H9 (cell line): Measurements from ENCODE around the gene NCAM2. TPM values are rescaled to one million over a fixed set of nuclear protein-coding genes. Genes with fewer than 3 reads are reported as not detected.

Source experiments
- DNase-seq: peaks from one replicate; pipeline ENCODE4 v3.0.0-alpha.2; 2017
- H2AFZ ChIP-seq: one replicate; pipeline ENCODE4 v1.6.1; 2013; ENCODE audit warnings: mild to moderate bottlenecking, low read length, control low read depth, moderate library complexity
- H2AK5ac ChIP-seq: 2 replicates; pipeline ENCODE4 v1.6.1; 2013; ENCODE audit warnings: low read length, control low read depth, mixed read lengths; ENCODE audit not compliant: insufficient read length
- H2BK120ac ChIP-seq: one replicate; pipeline ENCODE4 v1.6.1; 2013; ENCODE audit warnings: low read depth, mild to moderate bottlenecking, low read length, control low read depth, inconsistent platforms; ENCODE audit not compliant: poor library complexity, severe bottlenecking
- H2BK12ac ChIP-seq: 2 replicates; pipeline ENCODE4 v1.6.1; 2013; ENCODE audit warnings: low read length, control low read depth, mixed read lengths, low read depth; ENCODE audit not compliant: insufficient read length
- H2BK15ac ChIP-seq: 2 replicates; pipeline ENCODE4 v1.6.1; 2013; ENCODE audit warnings: low read depth, low read length, control low read depth
- H2BK20ac ChIP-seq: one replicate; pipeline ENCODE4 v1.6.1; 2013; ENCODE audit warnings: low read depth, mild to moderate bottlenecking, low read length, control low read depth, inconsistent platforms; ENCODE audit not compliant: poor library complexity, severe bottlenecking
- H2BK5ac ChIP-seq: 2 replicates; pipeline ENCODE4 v1.6.1; 2013; ENCODE audit warnings: low read length, control low read depth, mixed read lengths; ENCODE audit not compliant: insufficient read length
- H3K14ac ChIP-seq: 2 replicates; pipeline ENCODE4 v1.6.1; 2013; ENCODE audit warnings: low read length, control low read depth; ENCODE audit not compliant: insufficient read depth
- H3K18ac ChIP-seq: 2 replicates; pipeline ENCODE4 v1.6.1; 2013; ENCODE audit warnings: low read depth, mild to moderate bottlenecking, mixed read lengths, low read length, control low read depth; ENCODE audit not compliant: insufficient read length
- H3K23ac ChIP-seq: 2 replicates; pipeline ENCODE4 v1.6.1; 2013; ENCODE audit warnings: low read length, control low read depth, mixed read lengths, low read depth; ENCODE audit not compliant: insufficient read length
- H3K23me2 ChIP-seq: 2 replicates; pipeline ENCODE4 v1.6.1; 2013; ENCODE audit warnings: low read depth, mild to moderate bottlenecking, mixed read lengths, low read length, control low read depth; ENCODE audit not compliant: insufficient read length, poor library complexity, severe bottlenecking
- H3K27ac ChIP-seq: 2 replicates; pipeline ENCODE4 v1.5.1; 2013; ENCODE audit warnings: low read length, control low read depth, mixed read lengths, low read depth; ENCODE audit not compliant: insufficient read length
- H3K27me3 ChIP-seq: 2 replicates; pipeline ENCODE4 v1.6.1; 2013; ENCODE audit warnings: low read length, control low read depth, inconsistent platforms; ENCODE audit not compliant: insufficient read depth
- H3K4ac ChIP-seq: 2 replicates; pipeline ENCODE4 v1.6.1; 2013; ENCODE audit warnings: low read depth, mild to moderate bottlenecking, control low read depth, inconsistent platforms, low read length, moderate library complexity
- H3K4me1 ChIP-seq: 2 replicates; pipeline ENCODE4 v1.6.1; 2013; ENCODE audit warnings: low read length, control low read depth, inconsistent platforms; ENCODE audit not compliant: insufficient read depth
- H3K4me2 ChIP-seq: 2 replicates; pipeline ENCODE4 v1.6.1; 2013; ENCODE audit warnings: low read length, control low read depth, mixed read lengths; ENCODE audit not compliant: insufficient read length, insufficient read depth
- H3K56ac ChIP-seq: 2 replicates; pipeline ENCODE4 v1.6.1; 2013; ENCODE audit warnings: low read depth, mild to moderate bottlenecking, mixed read lengths, low read length, control low read depth; ENCODE audit not compliant: insufficient read length
- H3K79me1 ChIP-seq: 2 replicates; pipeline ENCODE4 v1.6.1; 2013; ENCODE audit warnings: low read depth, mild to moderate bottlenecking, moderate library complexity, low read length, control low read depth, inconsistent platforms; ENCODE audit not compliant: insufficient read depth, poor library complexity, severe bottlenecking
- H3K79me2 ChIP-seq: 2 replicates; pipeline ENCODE4 v1.6.1; 2013; ENCODE audit warnings: low read length, control low read depth, inconsistent platforms; ENCODE audit not compliant: insufficient read depth
- H3K9ac ChIP-seq: 2 replicates; pipeline ENCODE4 v1.6.1; 2013; ENCODE audit warnings: low read length, control low read depth, mixed read lengths; ENCODE audit not compliant: insufficient read length; ENCODE audit errors: extremely low read depth
- H3K9me3 ChIP-seq: one replicate; pipeline ENCODE4 v1.6.1; 2013; ENCODE audit warnings: low read depth, low read length, inconsistent platforms; ENCODE audit not compliant: control insufficient read depth
- H3T11ph ChIP-seq: one replicate; pipeline ENCODE4 v1.6.1; 2013; ENCODE audit warnings: mild to moderate bottlenecking, low read length, control low read depth, inconsistent platforms
- H4K20me1 ChIP-seq: one replicate; pipeline ENCODE4 v1.6.1; 2013; ENCODE audit not compliant: control insufficient read depth, insufficient read length, insufficient read depth
- H4K5ac ChIP-seq: 2 replicates; pipeline ENCODE4 v1.6.1; 2013; ENCODE audit warnings: low read depth, mild to moderate bottlenecking, mixed read lengths, low read length, control low read depth; ENCODE audit not compliant: insufficient read length
- H4K8ac ChIP-seq: replicated peaks from 2 replicates; pipeline ENCODE4 v1.6.1; 2013; ENCODE audit warnings: low read length, control low read depth, mixed read lengths, low read depth; ENCODE audit not compliant: insufficient read length
- H4K91ac ChIP-seq: 2 replicates; pipeline ENCODE4 v1.6.1; 2013; ENCODE audit warnings: low read depth, mild to moderate bottlenecking, moderate library complexity, mixed read lengths, low read length, control low read depth; ENCODE audit not compliant: insufficient read length
- H3K27ac Mint-ChIP-seq, 3 experiments: 2 replicates in 2 of 3; 3 replicates in 1 of 3; pipeline ENCODE4 v1.8.0; 2020 to 2021; ENCODE audit warnings: mixed read lengths in 3 of 3, mild to moderate bottlenecking in 1 of 3, moderate library complexity in 1 of 3
- H3K27me3 Mint-ChIP-seq: 2 replicates; pipeline ENCODE4 v1.8.0; 2021; ENCODE audit warnings: low read depth, mild to moderate bottlenecking, moderate library complexity, mixed read lengths
- H3K36me3 Mint-ChIP-seq, 3 experiments: 2 replicates in 2 of 3; 3 replicates in 1 of 3; pipeline ENCODE4 v1.8.0; 2020 to 2021; ENCODE audit warnings: low read depth in 3 of 3, mixed read lengths in 3 of 3; ENCODE audit not compliant: insufficient read depth in 1 of 3
- H3K4me1 Mint-ChIP-seq, 2 experiments: 2 replicates each; pipeline ENCODE4 v1.8.0; 2020; ENCODE audit warnings: mixed read lengths in 2 of 2
- H3K4me3 Mint-ChIP-seq, 2 experiments: 2 replicates in 1 of 2; 3 replicates in 1 of 2; pipeline ENCODE4 v1.8.0; 2020 to 2021; ENCODE audit warnings: mild to moderate bottlenecking in 2 of 2, mixed read lengths in 2 of 2, moderate library complexity in 1 of 2
- H3K9me3 Mint-ChIP-seq, 2 experiments: 2 replicates in 1 of 2; 3 replicates in 1 of 2; pipeline ENCODE4 v1.8.0; 2020; ENCODE audit warnings: mild to moderate bottlenecking in 2 of 2, mixed read lengths in 2 of 2, moderate library complexity in 1 of 2
- CTCF ChIP-seq: fragments of 200-600 bp; sonication (generic); conservative IDR thresholded peaks from 3 replicates; pipeline ENCODE4 v1.8.0; 2021; ENCODE audit warnings: antibody characterized with exemption, mild to moderate bottlenecking
- WGBS: extraction: QIAGEN DNeasy Blood & Tissue Kit; methylation state at CpG from one replicate; pipeline ENCODE4 v1.1.7; 2013; ENCODE audit warnings: missing lambda C conversion rate, low lambda C conversion rate, mixed read lengths; ENCODE audit not compliant: insufficient read length; ENCODE audit errors: extremely low coverage; 5-methylcytosine and 5-hydroxymethylcytosine counted together
- total RNA-seq: library from RNA; stranded (reverse); gene quantifications from 2 replicates; pipeline ENCODE4 v1.2.1, GENCODE V29; 2021

NCAM2 gene
- total RNA-seq, 1 experiment from 2014 or later, result 2.2 TPM

GRCh38 chr21:21010698-21011097, 12.5 kb downstream of the NCAM2 start:
- no peak overlapping the region for H4K5ac ChIP-seq
- no peak overlapping the region for H2BK120ac ChIP-seq
- H3K4me3 Mint-ChIP-seq, result peak overlapping the region in 1 of 2 experiments; percentile 24; a peak in 2 of 5 replicates
- H3K18ac ChIP-seq, result no peak overlapping the region
- H3K4me1 ChIP-seq, result peaks cover 4% of the 10 kb centered on the region; the same call in 1 of the 2 replicates
- no peaks in the 10 kb centered on the region for H3K27me3 Mint-ChIP-seq
- no peak overlapping the region for H4K8ac ChIP-seq
- no peak overlapping the region for H2AK5ac ChIP-seq
- no peak for DNase-seq
- H3K79me1 ChIP-seq, result no peaks in the 10 kb centered on the region
- H3K14ac ChIP-seq, result no peak overlapping the region
- no peak for TF ChIP-seq CTCF
- WGBS, result no CpG with 5 or more reads among the region's 3 CpGs
- H4K91ac ChIP-seq, result no peak overlapping the region
- no peak overlapping the region for H3K27ac ChIP-seq
- H3K9me3 Mint-ChIP-seq, result no peaks in the 10 kb centered on the region
- H3K4ac ChIP-seq, result no peak overlapping the region
- H3K56ac ChIP-seq, result no peak overlapping the region
- H3K27ac Mint-ChIP-seq, result peak overlapping the region in 2 of 3 experiments; percentile 1 to 2; a peak in 4 of 7 replicates
- H3K36me3 Mint-ChIP-seq, result peaks cover 0 to 1% (median 0%) of the 10 kb centered on the region in 3 experiments; a peak in 1 of 7 replicates
- no peak overlapping the region for H2BK5ac ChIP-seq
- no peaks in the 10 kb centered on the region for H3K23me2 ChIP-seq
- H3K4me1 Mint-ChIP-seq, result peaks cover 25 to 28% of the 10 kb centered on the region in 2 experiments
- no peak overlapping the region for H3K23ac ChIP-seq
- H2BK20ac ChIP-seq, result no peak overlapping the region
- H3K27me3 ChIP-seq, result no peaks in the 10 kb centered on the region
- no peak overlapping the region for H3T11ph ChIP-seq
- no peak overlapping the region for H2BK15ac ChIP-seq
- H2BK12ac ChIP-seq, result no peak overlapping the region
- H3K4me2 ChIP-seq, result peak overlapping the region; percentile 16
- no peaks in the 10 kb centered on the region for H3K9me3 ChIP-seq
- H3K9ac ChIP-seq, result no peak overlapping the region
- peak overlapping the region; percentile 48 for H2AFZ ChIP-seq
- H4K20me1 ChIP-seq, result no peaks in the 10 kb centered on the region
- H3K79me2 ChIP-seq, result no peaks in the 10 kb centered on the region
